Astrocyte (in vitro differentiated cells and primary cell): ENCODE data around the gene HTR4. TPM values are rescaled to one million over a fixed set of nuclear protein-coding genes. Genes with fewer than 3 reads are reported as not detected.

ENCODE experiments used
- DNase-seq: peaks from one replicate; pipeline ENCODE4 v3.0.0-alpha.2; 2010; ENCODE audit warnings: low read depth
- FAIRE-seq: peaks from 2 replicates; lab custom pipeline; 2011; peaks lifted over from hg19 to GRCh38; lab: Jason Lieb, UNC
- H2AFZ ChIP-seq: 2 replicates; pipeline ENCODE4 v1.6.0; 2012; ENCODE audit warnings: low read depth, low read length, inconsistent platforms
- H3K27ac ChIP-seq: 2 replicates; pipeline ENCODE4 v1.5.1; 2011; ENCODE audit warnings: low read depth, low read length, inconsistent platforms
- H3K27me3 ChIP-seq: 2 replicates; pipeline ENCODE4 v1.6.0; 2011; ENCODE audit warnings: low read length, inconsistent platforms; ENCODE audit not compliant: insufficient read depth
- H3K36me3 ChIP-seq: 2 replicates; pipeline ENCODE4 v1.5.1; 2011; ENCODE audit warnings: low read length, inconsistent platforms; ENCODE audit not compliant: insufficient read depth
- H3K4me1 ChIP-seq: 2 replicates; pipeline ENCODE4 v1.5.1; 2011; ENCODE audit warnings: low read length, inconsistent platforms; ENCODE audit not compliant: insufficient read depth
- H3K4me2 ChIP-seq: 2 replicates; pipeline ENCODE4 v1.6.0; 2012; ENCODE audit warnings: low read length, inconsistent platforms
- H3K4me3 ChIP-seq: 2 replicates; pipeline ENCODE4 v1.5.1; 2011; ENCODE audit warnings: low read depth, mild to moderate bottlenecking, low read length, inconsistent platforms; ENCODE audit not compliant: insufficient read depth
- H3K79me2 ChIP-seq: 2 replicates; pipeline ENCODE4 v1.6.0; 2012; ENCODE audit warnings: mild to moderate bottlenecking, low read length, inconsistent platforms; ENCODE audit not compliant: insufficient read depth
- H3K9ac ChIP-seq: 2 replicates; pipeline ENCODE4 v1.6.0; 2012; ENCODE audit warnings: mild to moderate bottlenecking, low read length, inconsistent platforms
- H3K9me3 ChIP-seq: 2 replicates; pipeline ENCODE4 v1.5.1; 2012; ENCODE audit warnings: low read depth, mild to moderate bottlenecking, low read length, inconsistent platforms; ENCODE audit not compliant: insufficient read depth
- H4K20me1 ChIP-seq: 2 replicates; pipeline ENCODE4 v1.6.0; 2012; ENCODE audit warnings: low read length, inconsistent platforms; ENCODE audit not compliant: insufficient read depth
- H3K27ac Mint-ChIP-seq: one replicate; pipeline ENCODE4 v1.8.0; 2021; ENCODE audit warnings: mild to moderate bottlenecking, mixed read lengths; ENCODE audit not compliant: unreplicated experiment
- H3K27me3 Mint-ChIP-seq: one replicate; pipeline ENCODE4 v1.8.0; 2021; ENCODE audit warnings: low read depth, mixed read lengths; ENCODE audit not compliant: unreplicated experiment
- H3K36me3 Mint-ChIP-seq: one replicate; pipeline ENCODE4 v1.8.0; 2021; ENCODE audit warnings: low read depth, mixed read lengths; ENCODE audit not compliant: unreplicated experiment
- H3K4me1 Mint-ChIP-seq: one replicate; pipeline ENCODE4 v1.8.0; 2021; ENCODE audit warnings: low read depth, mixed read lengths; ENCODE audit not compliant: unreplicated experiment
- H3K4me3 Mint-ChIP-seq: one replicate; pipeline ENCODE4 v1.8.0; 2021; ENCODE audit warnings: mild to moderate bottlenecking, moderate library complexity, mixed read lengths; ENCODE audit not compliant: unreplicated experiment
- H3K9me3 Mint-ChIP-seq: one replicate; pipeline ENCODE4 v1.8.0; 2021; ENCODE audit warnings: mild to moderate bottlenecking, mixed read lengths; ENCODE audit not compliant: unreplicated experiment
- EZH2 ChIP-seq: IDR thresholded peaks from 2 replicates; pipeline ENCODE4 v1.6.1; 2012; ENCODE audit warnings: mild to moderate bottlenecking, low read length, inconsistent platforms; ENCODE audit not compliant: insufficient read depth
- total RNA-seq: library from RNA; stranded (reverse); gene quantifications from 2 replicates; pipeline ENCODE4 v1.2.1, GENCODE V29; 2021
- TF ChIP-seq, protein P1 (sequence below): IDR thresholded peaks from 2 replicates; pipeline ENCODE4 v1.5.1; 2011; ENCODE audit warnings: low read depth, mild to moderate bottlenecking, inconsistent platforms, low read length, moderate library complexity; ENCODE audit not compliant: insufficient read depth

HTR4 gene
- total RNA-seq, 1 donor from 2014 or later, result not detected

- Histone ChIP-seq H2AFZ (no peak overlapping the region), H3K79me2 (no peaks in the 10 kb centered on the region), H3K4me2 (no peak overlapping the region), H3K9me3 (no peaks in the 10 kb centered on the region), H3K27ac (no peak overlapping the region), H3K4me1 (no peaks in the 10 kb centered on the region), H3K9ac (no peak overlapping the region), H3K4me3 (no peak overlapping the region), H4K20me1 (no peaks in the 10 kb centered on the region), H3K36me3 (no peaks in the 10 kb centered on the region), H3K27me3 (no peaks in the 10 kb centered on the region)
- no peak overlapping the region for H3K27ac Mint-ChIP-seq
- no peak for TF ChIP-seq EZH2
- TF ChIP-seq, protein P1, sequence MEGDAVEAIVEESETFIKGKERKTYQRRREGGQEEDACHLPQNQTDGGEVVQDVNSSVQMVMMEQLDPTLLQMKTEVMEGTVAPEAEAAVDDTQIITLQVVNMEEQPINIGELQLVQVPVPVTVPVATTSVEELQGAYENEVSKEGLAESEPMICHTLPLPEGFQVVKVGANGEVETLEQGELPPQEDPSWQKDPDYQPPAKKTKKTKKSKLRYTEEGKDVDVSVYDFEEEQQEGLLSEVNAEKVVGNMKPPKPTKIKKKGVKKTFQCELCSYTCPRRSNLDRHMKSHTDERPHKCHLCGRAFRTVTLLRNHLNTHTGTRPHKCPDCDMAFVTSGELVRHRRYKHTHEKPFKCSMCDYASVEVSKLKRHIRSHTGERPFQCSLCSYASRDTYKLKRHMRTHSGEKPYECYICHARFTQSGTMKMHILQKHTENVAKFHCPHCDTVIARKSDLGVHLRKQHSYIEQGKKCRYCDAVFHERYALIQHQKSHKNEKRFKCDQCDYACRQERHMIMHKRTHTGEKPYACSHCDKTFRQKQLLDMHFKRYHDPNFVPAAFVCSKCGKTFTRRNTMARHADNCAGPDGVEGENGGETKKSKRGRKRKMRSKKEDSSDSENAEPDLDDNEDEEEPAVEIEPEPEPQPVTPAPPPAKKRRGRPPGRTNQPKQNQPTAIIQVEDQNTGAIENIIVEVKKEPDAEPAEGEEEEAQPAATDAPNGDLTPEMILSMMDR, result no peak
- no peak for DNase-seq
- no peaks in the 10 kb centered on the region for H3K36me3 Mint-ChIP-seq
- peaks cover 1% of the 10 kb centered on the region for H3K4me1 Mint-ChIP-seq
- H3K27me3 Mint-ChIP-seq, result no peaks in the 10 kb centered on the region
- H3K9me3 Mint-ChIP-seq, result no peaks in the 10 kb centered on the region
- no peak overlapping the region for H3K4me3 Mint-ChIP-seq
- FAIRE-seq, result no peak
Measured at GRCh38 chr5:148559461-148559860, 94.9 kb downstream of the HTR4 start.

GRCh38 chr5:148558892-148559291 is 95.4 kb downstream of the HTR4 start:
- Histone ChIP-seq H2AFZ (no peak overlapping the region), H3K9ac (no peak overlapping the region), H3K36me3 (no peaks in the 10 kb centered on the region), H4K20me1 (no peaks in the 10 kb centered on the region), H3K27ac (no peak overlapping the region), H3K4me1 (no peaks in the 10 kb centered on the region), H3K4me2 (no peak overlapping the region), H3K9me3 (no peaks in the 10 kb centered on the region), H3K4me3 (no peak overlapping the region), H3K27me3 (no peaks in the 10 kb centered on the region), H3K79me2 (no peaks in the 10 kb centered on the region)
- no peak overlapping the region for H3K27ac Mint-ChIP-seq
- TF ChIP-seq, protein P1, result no peak
- no peak for TF ChIP-seq EZH2
- peaks cover 1% of the 10 kb centered on the region for H3K4me1 Mint-ChIP-seq
- DNase-seq (no peak), FAIRE-seq (no peak)
- no peaks in the 10 kb centered on the region for H3K9me3 Mint-ChIP-seq
- no peaks in the 10 kb centered on the region for H3K27me3 Mint-ChIP-seq
- H3K36me3 Mint-ChIP-seq, result no peaks in the 10 kb centered on the region
- H3K4me3 Mint-ChIP-seq, result no peak overlapping the region

DNA sequence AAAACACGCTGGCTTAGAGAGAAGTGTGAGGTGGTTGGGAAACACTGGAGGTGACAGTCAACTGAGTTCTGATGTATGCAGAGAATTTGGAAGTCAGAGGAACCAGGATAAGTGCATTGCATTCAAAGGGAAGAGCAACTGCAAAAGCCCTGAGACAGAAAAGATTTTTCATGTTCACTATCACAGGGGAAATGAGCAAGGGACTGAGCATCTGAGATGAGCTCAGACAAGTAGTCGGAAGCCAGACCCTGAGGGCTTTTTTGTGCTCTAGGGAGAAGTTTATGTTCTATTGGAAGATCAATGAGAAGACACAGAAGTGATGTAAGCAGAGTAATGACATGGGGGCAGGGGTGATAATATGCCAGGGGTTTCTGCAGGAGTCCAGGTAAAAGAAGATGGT is 97.5 kb downstream of the HTR4 start:
- DNase-seq (no peak), FAIRE-seq (no peak)
- no peak overlapping the region for H3K4me3 ChIP-seq
- H3K4me2 ChIP-seq, result no peak overlapping the region
- no peaks in the 10 kb centered on the region for H4K20me1 ChIP-seq
- no peak overlapping the region for H2AFZ ChIP-seq
- no peaks in the 10 kb centered on the region for H3K27me3 ChIP-seq
- no peaks in the 10 kb centered on the region for H3K36me3 Mint-ChIP-seq
- no peak overlapping the region for H3K4me3 Mint-ChIP-seq
- peaks cover 1% of the 10 kb centered on the region for H3K4me1 Mint-ChIP-seq
- H3K9me3 Mint-ChIP-seq, result no peaks in the 10 kb centered on the region
- H3K27ac Mint-ChIP-seq, result no peak overlapping the region
- no peaks in the 10 kb centered on the region for H3K27me3 Mint-ChIP-seq
- no peak overlapping the region for H3K9ac ChIP-seq
- TF ChIP-seq EZH2, result no peak
- TF ChIP-seq, protein P1, result no peak
- no peaks in the 10 kb centered on the region for H3K9me3 ChIP-seq
- no peak overlapping the region for H3K27ac ChIP-seq
- H3K79me2 ChIP-seq, result no peaks in the 10 kb centered on the region
- H3K36me3 ChIP-seq, result no peaks in the 10 kb centered on the region
- no peaks in the 10 kb centered on the region for H3K4me1 ChIP-seq
